Hepatocyte (in vitro differentiated cells): ENCODE measurements around the gene SPAG6. TPM values are rescaled to one million over a fixed set of nuclear protein-coding genes. Genes with fewer than 3 reads are reported as not detected.
A peak's percentile ranks its signal among the peaks of the same experiment; 100 is the strongest.

Experiments
- DNase-seq: peaks from one replicate; pipeline ENCODE4 v3.0.0-alpha.2; 2016; ENCODE audit warnings: low spot score
- H2AFZ ChIP-seq: fragments of 200-600 bp; sonication (generic); 2 replicates; pipeline ENCODE4 v1.6.0; 2016; ENCODE audit warnings: antibody characterized with exemption, mild to moderate bottlenecking
- H3K27ac ChIP-seq: fragments of 200-600 bp; sonication (generic); 2 replicates; pipeline ENCODE4 v1.5.1; 2016; ENCODE audit warnings: mild to moderate bottlenecking
- H3K27me3 ChIP-seq: fragments of 200-600 bp; sonication (generic); 2 replicates; pipeline ENCODE4 v1.6.1; 2016
- H3K36me3 ChIP-seq: fragments of 200-600 bp; sonication (generic); replicated peaks from 2 replicates; pipeline ENCODE4 v1.5.1; 2016; ENCODE audit warnings: low read depth; ENCODE audit not compliant: insufficient read depth
- H3K4me1 ChIP-seq: fragments of 200-600 bp; sonication (generic); 2 replicates; pipeline ENCODE4 v1.5.1; 2016; ENCODE audit warnings: mild to moderate bottlenecking, moderate library complexity; ENCODE audit not compliant: insufficient read depth
- H3K4me2 ChIP-seq: fragments of 200-600 bp; sonication (generic); 2 replicates; pipeline ENCODE4 v1.6.0; 2016
- H3K4me3 ChIP-seq: fragments of 200-600 bp; sonication (generic); 2 replicates; pipeline ENCODE4 v1.5.1; 2016; ENCODE audit warnings: mild to moderate bottlenecking
- H3K79me2 ChIP-seq: fragments of 200-600 bp; sonication (generic); 2 replicates; pipeline ENCODE4 v1.6.0; 2017; ENCODE audit warnings: mild to moderate bottlenecking
- H3K9me2 ChIP-seq: fragments of 200-600 bp; sonication (generic); replicated peaks from 2 replicates; pipeline ENCODE4 v1.6.0; 2017; ENCODE audit warnings: mild to moderate bottlenecking; ENCODE audit not compliant: insufficient read depth
- H3K9me3 ChIP-seq: fragments of 200-600 bp; sonication (generic); 2 replicates; pipeline ENCODE4 v1.5.1; 2016; ENCODE audit warnings: low read depth, mild to moderate bottlenecking
- H4K20me1 ChIP-seq: fragments of 200-600 bp; sonication (generic); 2 replicates; pipeline ENCODE4 v1.6.0; 2016; ENCODE audit warnings: mild to moderate bottlenecking; ENCODE audit not compliant: insufficient read depth, poor library complexity, severe bottlenecking
- CTCF ChIP-seq: fragments of 200-600 bp; sonication (generic); IDR thresholded peaks from 2 replicates; pipeline ENCODE4 v1.5.1; 2016; ENCODE audit warnings: antibody characterized with exemption, mild to moderate bottlenecking; ENCODE audit not compliant: poor library complexity
- EZH2 ChIP-seq: fragments of 200-600 bp; sonication (generic); IDR thresholded peaks from 2 replicates; pipeline ENCODE4 v1.6.1; 2016; ENCODE audit warnings: antibody characterized with exemption, mild to moderate bottlenecking, borderline replicate concordance
- EZH2phosphoT487 ChIP-seq: fragments of 200-600 bp; sonication (generic); IDR thresholded peaks from one replicate; pipeline ENCODE4 v1.6.1; 2018; ENCODE audit warnings: antibody characterized with exemption, mild to moderate bottlenecking, low read depth, moderate library complexity; ENCODE audit not compliant: unreplicated experiment, severe bottlenecking
- WGBS: methylation state at CpG from one replicate; pipeline ENCODE4 v1.1.6; 2016; ENCODE audit warnings: low lambda C conversion rate; ENCODE audit errors: missing lambda C conversion rate; 5-methylcytosine and 5-hydroxymethylcytosine counted together
- polyA plus RNA-seq: library from polyadenylated mRNA; unstranded; fragments of >200 nt; fragmentation: Nextera tagmentation; extraction: Ambion mirVana; gene quantifications from 2 replicates; pipeline ENCODE4 v1.2.1, GENCODE V29; 2016
- total RNA-seq: library from RNA; depleted of rRNA; stranded (reverse); fragments of >200 nt; gene quantifications from 2 replicates; pipeline ENCODE4 v1.2.3, GENCODE V29; 2014

SPAG6 gene
- total and polyA plus RNA-seq, 2 experiments from 2014 or later, result 0.17 TPM; not detected in 1

- Histone ChIP-seq H4K20me1 (no peaks in the 10 kb centered on the region), H3K9me2 (no peaks in the 10 kb centered on the region), H3K4me1 (no peaks in the 10 kb centered on the region), H3K4me2 (no peak overlapping the region), H3K36me3 (no peaks in the 10 kb centered on the region), H3K79me2 (no peaks in the 10 kb centered on the region), H3K27me3 (no peaks in the 10 kb centered on the region), H3K9me3 (no peaks in the 10 kb centered on the region), H3K4me3 (no peak overlapping the region), H3K27ac (no peak overlapping the region), H2AFZ (no peak overlapping the region)
- DNase-seq, result no peak
- TF ChIP-seq CTCF (no peak), EZH2phosphoT487 (no peak), EZH2 (no peak)
- WGBS, result 85% methylated on average over 3 of the region's 3 CpGs
Measured at GRCh38 chr10:22417736-22418268, 72.5 kb downstream of the SPAG6 start.

GRCh38 chr10:22420787-22421517 is 75.7 kb downstream of the SPAG6 start:
- H4K20me1 ChIP-seq, result no peaks in the 10 kb centered on the region
- no peaks in the 10 kb centered on the region for H3K79me2 ChIP-seq
- no peak overlapping the region for H3K4me3 ChIP-seq
- no peaks in the 10 kb centered on the region for H3K4me1 ChIP-seq
- H3K9me3 ChIP-seq, result no peaks in the 10 kb centered on the region
- no peak overlapping the region for H3K4me2 ChIP-seq
- no peaks in the 10 kb centered on the region for H3K9me2 ChIP-seq
- TF ChIP-seq CTCF, result peak; percentile 25
- TF ChIP-seq EZH2phosphoT487, result no peak
- H3K27me3 ChIP-seq, result no peaks in the 10 kb centered on the region
- no peak for DNase-seq
- H3K27ac ChIP-seq, result no peak overlapping the region
- H3K36me3 ChIP-seq, result no peaks in the 10 kb centered on the region
- WGBS, result 90% methylated on average over 4 of the region's 4 CpGs
- no peak overlapping the region for H2AFZ ChIP-seq

GRCh38 chr10:22426653-22427052 is 81.4 kb downstream of the SPAG6 start:
- Histone ChIP-seq H3K79me2 (no peaks in the 10 kb centered on the region), H2AFZ (no peak overlapping the region), H4K20me1 (no peaks in the 10 kb centered on the region), H3K27ac (no peak overlapping the region), H3K4me3 (no peak overlapping the region), H3K4me1 (peaks cover 36% of the 10 kb centered on the region), H3K9me2 (no peaks in the 10 kb centered on the region), H3K9me3 (no peaks in the 10 kb centered on the region), H3K27me3 (no peaks in the 10 kb centered on the region), H3K4me2 (no peak overlapping the region), H3K36me3 (no peaks in the 10 kb centered on the region)
- WGBS, result 91% methylated on average over 5 of the region's 5 CpGs
- DNase-seq, result no peak
- TF ChIP-seq EZH2phosphoT487 (no peak), CTCF (no peak), EZH2 (no peak)
